Psoas muscle (tissue), 8 donors: ENCODE results near the gene SMCO2. TPM values are rescaled to one million over a fixed set of nuclear protein-coding genes. Genes with fewer than 3 reads are reported as not detected.

ENCODE experiments used
- ATAC-seq, 4 donors: fragments of 200-7000 bp; cut with Tn5 transposase; one replicate each; pipeline ENCODE4 v1.9.1; 2020; ENCODE audit warnings: moderate library complexity in 3 of 4, mild to moderate bottlenecking in 2 of 4
- DNase-seq, 2 donors: peaks; one replicate each; pipeline ENCODE4 v3.0.0-alpha.2; 2020
- H3K27ac ChIP-seq: fragments of 200-600 bp; one replicate; pipeline ENCODE4 v1.8.0; 2022
- H3K27me3 ChIP-seq, 3 donors: fragments of 200-600 bp in 1 of 3; one replicate each; pipeline versions ENCODE4 v1.6.1 to v1.8.0; 2013 to 2022; ENCODE audit warnings: low read length in 2 of 3, mild to moderate bottlenecking in 2 of 3, moderate library complexity in 1 of 3; ENCODE audit not compliant: insufficient read depth in 3 of 3
- H3K36me3 ChIP-seq, 2 donors: fragments of 200-600 bp in 1 of 2; one replicate each; pipeline versions ENCODE4 v1.6.1 to v1.8.0; 2013 to 2022; ENCODE audit warnings: low read depth in 1 of 2, mild to moderate bottlenecking in 1 of 2, moderate library complexity in 1 of 2; ENCODE audit not compliant: insufficient read depth in 1 of 2
- H3K4me1 ChIP-seq: fragments of 200-600 bp; one replicate; pipeline ENCODE4 v1.8.0; 2022
- H3K4me3 ChIP-seq: fragments of 200-600 bp; one replicate; pipeline ENCODE4 v1.8.0; 2022; ENCODE audit warnings: mild to moderate bottlenecking
- H3K9me3 ChIP-seq: fragments of 200-600 bp; one replicate; pipeline ENCODE4 v1.8.0; 2022
- CTCF ChIP-seq: fragments of 200-600 bp; IDR thresholded peaks from one replicate; pipeline ENCODE4 v1.8.0; 2022; ENCODE audit warnings: antibody characterized with exemption
- WGBS, 3 donors: extraction: QIAGEN DNeasy Blood & Tissue Kit; methylation state at CpG; one replicate each; pipeline versions ENCODE4 v1.1.6 to v1.1.7; 2013; 5-methylcytosine and 5-hydroxymethylcytosine counted together
- intact Hi-C, 2 donors: fragments of 100-400 bp; cut with DNase I; formaldehyde crosslinking; loops; one replicate each; pipeline versions ENCODE4 v1.11.0 to v1.14.2; 2022
- polyA plus RNA-seq, 3 donors: library from polyadenylated mRNA; stranded (reverse); fragments of 200-250 nt; gene quantifications; one replicate each; pipeline ENCODE4 v1.2.3, GENCODE V29; 2013
- total RNA-seq, 4 donors: library from RNA; stranded (reverse); fragmentation: NEBNext Ultra II Directional in 2 of 4; extraction: Animal tissue kit (Norgen Biotek cat#: 25700) in 2 of 4; gene quantifications; one replicate each; pipeline versions ENCODE4 v1.2.1 to v1.2.4, GENCODE V29; 2021 to 2023
- donor health status: healthy with polysubstance abuse.
- donor health status: DM: no; HTN: no; CAD: no; lungs with moderate emphysema.
- donor health status: Bipolar disorder and iron deficiency.
- donor health status: healthy.
- donor health status: DM: yes; HTN: yes; CAD: no.
- donor health status: DM: no; HTN: no; CAD: no.
- donor health status: DM: no; HTN: no; CAD: no.
- donor health status: DM: yes; HTN: yes; CAD: no.

SMCO2 gene
- total and polyA plus RNA-seq, 7 donors = not detected

- H3K4me1 ChIP-seq = peaks cover 5% of the 10 kb centered on the region
- no peak for DNase-seq
- no peak overlapping the region for H3K4me3 ChIP-seq
- TF ChIP-seq CTCF = no peak
- no peaks in the 10 kb centered on the region for H3K36me3 ChIP-seq
- intact Hi-C loops = loop anchor here in 1 of 2 donors (5.0 to 10.0 kb wide), 2 partner anchors 46 to 114 kb away; no protein-coding TSS in a partner anchor
- H3K27ac ChIP-seq = no peak overlapping the region
- H3K9me3 ChIP-seq = no peaks in the 10 kb centered on the region
- 42 to 48% (median 44%) methylated on average over 4 of the region's 4 CpGs for WGBS, 3 donors
- no peak for ATAC-seq
- H3K27me3 ChIP-seq = no peaks in the 10 kb centered on the region
Observed at GRCh38 chr12:27521066-27521465, 74.5 kb downstream of the SMCO2 start.

GRCh38 chr12:27521981-27522380, 75.4 kb downstream of the SMCO2 start:
- no peak for TF ChIP-seq CTCF
- Histone ChIP-seq H3K27me3 (no peaks in the 10 kb centered on the region), H3K4me3 (no peak overlapping the region), H3K27ac (no peak overlapping the region), H3K36me3 (no peaks in the 10 kb centered on the region), H3K4me1 (peaks cover 5% of the 10 kb centered on the region), H3K9me3 (no peaks in the 10 kb centered on the region)
- DNase-seq (no peak), ATAC-seq (no peak)
- 94 to 97% (median 97%) methylated on average over 4 of the region's 4 CpGs for WGBS, 3 donors
- intact Hi-C loops = loop anchor here (1.0 to 10.0 kb wide), 3 partner anchors 45 to 113 kb away; no protein-coding TSS in a partner anchor

- H3K9me3 ChIP-seq = no peaks in the 10 kb centered on the region
- H3K27me3 ChIP-seq = no peaks in the 10 kb centered on the region
- H3K36me3 ChIP-seq = no peaks in the 10 kb centered on the region
- H3K27ac ChIP-seq = peak overlapping the region; percentile 94
- peak overlapping the region; percentile 94 for H3K4me3 ChIP-seq
- no peak for TF ChIP-seq CTCF
- intact Hi-C loops = loop anchor here in 1 of 2 donors (5.0 to 10.0 kb wide), 2 partner anchors 44 to 112 kb away; no protein-coding TSS in a partner anchor
- WGBS, 3 donors = 0 to 1% (median 0%) methylated on average over 6 of the region's 6 CpGs
- DNase-seq (no peak), ATAC-seq (no peak)
- H3K4me1 ChIP-seq = peaks cover 8% of the 10 kb centered on the region
Observed at GRCh38 chr12:27523305-27523641, 76.7 kb downstream of the SMCO2 start.

GRCh38 chr12:27523642-27524493, 77.3 kb downstream of the SMCO2 start, which contains the start of gene PPFIBP1:
Gene PPFIBP1, plus strand, starts transcription at chr12:27524206. Its CDS starts 109,191 bp downstream, at chr12:27633397.
- no peaks in the 10 kb centered on the region for H3K27me3 ChIP-seq
- peaks cover 8% of the 10 kb centered on the region for H3K4me1 ChIP-seq
- WGBS, 3 donors = 0 to 1% (median 0%) methylated on average over 41 of the region's 41 CpGs
- H3K4me3 ChIP-seq = peak within 1 kb of the TSS; percentile 94
- no peaks in the 10 kb centered on the region for H3K36me3 ChIP-seq
- intact Hi-C loops = loop anchor here in 1 of 2 donors (5.0 to 10.0 kb wide), 2 partner anchors 43 to 111 kb away; no protein-coding TSS in a partner anchor
- no peaks in the 10 kb centered on the region for H3K9me3 ChIP-seq
- TF ChIP-seq CTCF = peak; percentile 32
- H3K27ac ChIP-seq = peak within 1 kb of the TSS; percentile 94
- DNase-seq (peak; percentile 99), ATAC-seq (peak; percentile 99 to 100 (median 99))
